Measurements from ENCODE around the gene GET4. TPM values are rescaled to one million over a fixed set of nuclear protein-coding genes. Genes with fewer than 3 reads are reported as not detected.

The GET4 gene
- total and polyA plus RNA-seq, 2 of the 4 experiments (the other 2 are of a cell fraction): 11.3 to 30.9 TPM

GRCh38 chr7:844514-844913 lies 31.8 kb upstream of the GET4 start:
- no peak overlapping the region for H3K4me2 ChIP-seq (ENCODE audit: low read depth, low read length)
- no peak for ATAC-seq (ENCODE audit: low read depth)
- no peak for TF ChIP-seq RCOR1 (IDR thresholded peaks at IDR 0.05; ENCODE audit: insufficient replicate concordance, low read length)
- no peak for TF ChIP-seq CHD1 (IDR thresholded peaks at IDR 0.05; ENCODE audit: low read depth, low read length)
- TF ChIP-seq USF2 (IDR thresholded peaks at IDR 0.05; ENCODE audit: low read depth, low read length): no peak
- TF ChIP-seq ELK1 (IDR thresholded peaks at IDR 0.05; ENCODE audit: borderline replicate concordance, low read depth, low read length): no peak
- TF ChIP-seq RAD21 (IDR thresholded peaks at IDR 0.05; ENCODE audit: low read length): no peak
- no peak for TF ChIP-seq BHLHE40 (IDR thresholded peaks at IDR 0.05; ENCODE audit: low read depth, low read length)
- no peak for TF ChIP-seq MAFK (IDR thresholded peaks at IDR 0.05; ENCODE audit: low read depth, low read length)
- TF ChIP-seq POLR2A (IDR thresholded peaks at IDR 0.05; ENCODE audit: low read depth, low read length): no peak
- TF ChIP-seq MAZ (IDR thresholded peaks at IDR 0.05; ENCODE audit: borderline replicate concordance, low read depth, low read length): no peak
- TF ChIP-seq FOS (IDR thresholded peaks at IDR 0.05; ENCODE audit: low read depth, low read length): no peak
- no peak for TF ChIP-seq MXI1 (IDR thresholded peaks at IDR 0.05; ENCODE audit: borderline replicate concordance, low read depth, low read length)
- TF ChIP-seq CTCF (conservative IDR thresholded peaks at IDR 0.05; ENCODE audit: low read depth, low read length): no peak
- TF ChIP-seq CEBPB (IDR thresholded peaks at IDR 0.05; ENCODE audit: low read depth, low read length): no peak
- TF ChIP-seq SMC3 (IDR thresholded peaks at IDR 0.05; ENCODE audit: low read depth, low read length): no peak
- no peak for TF ChIP-seq RFX5 (IDR thresholded peaks at IDR 0.05; ENCODE audit: low read depth, low read length)
- TF ChIP-seq NFE2L2 (IDR thresholded peaks at IDR 0.05; ENCODE audit: low read depth, low read length): no peak
- H3K79me1 ChIP-seq (ENCODE audit: low read depth in 1 of 2, low read length in 2 of 2): peaks cover 28 to 59% of the 10 kb centered on the region in 2 experiments
- H4K91ac ChIP-seq (ENCODE audit: insufficient read depth, low read depth, low read length): no peak overlapping the region
- DNase-seq: no peak
- no peak overlapping the region for H3K4me3 ChIP-seq (ENCODE audit: insufficient read depth, low read depth, low read length)
- 86% methylated on average over 1 of the region's 15 CpGs; no CpG with 5 or more reads in 1 of the 2 experiments for WGBS, 2 experiments (ENCODE audit: extremely low coverage in 2 of 2, insufficient read length in 1 of 2)
- peak overlapping the region; percentile 11 for H2AFZ ChIP-seq (replicated peaks; ENCODE audit: low read length, poor library complexity)
- no peaks in the 10 kb centered on the region for H3K9me3 ChIP-seq (ENCODE audit: control insufficient read depth, insufficient read depth, low read length)
- H2BK15ac ChIP-seq (ENCODE audit: low read depth, low read length): no peak overlapping the region
- dilution Hi-C loops (cut with HindIII; ENCODE audit: low sequenced_read_pairs, unreplicated experiment): no loop called here
- H3K4ac ChIP-seq (ENCODE audit: low read depth, low read length): no peak overlapping the region
- intact Hi-C loops (cut with micrococcal nuclease): no loop called here
- H3K27me3 ChIP-seq (ENCODE audit: control insufficient read depth, insufficient read depth, low read length): no peaks in the 10 kb centered on the region
- H4K8ac ChIP-seq (ENCODE audit: low read depth in 2 of 2, low read length in 2 of 2): no peak overlapping the region
- H3K14ac ChIP-seq (replicated peaks; ENCODE audit: low read depth, low read length): no peak overlapping the region
- no peak overlapping the region for H3K23ac ChIP-seq (ENCODE audit: low read depth, low read length)
- peaks cover 15% of the 10 kb centered on the region; the same call in 1 of the 2 replicates for H4K20me1 ChIP-seq (ENCODE audit: insufficient read depth, low read length)
- no peak overlapping the region for H2BK20ac ChIP-seq (ENCODE audit: low read depth, low read length)
- peak overlapping the region; percentile 58 for H2AK9ac ChIP-seq (replicated peaks; ENCODE audit: low read depth, low read length, poor library complexity)
- H3K9me1 ChIP-seq (ENCODE audit: insufficient read depth, low read length): peaks cover 4% of the 10 kb centered on the region
- no peak overlapping the region for H3K56ac ChIP-seq (ENCODE audit: extremely low read depth, insufficient read depth, low read length)
- CTCF ChIA-PET: no interaction called here
- H2AK5ac ChIP-seq (ENCODE audit: low read depth, low read length): no peak overlapping the region
- in situ Hi-C loops (cut with MboI; ENCODE audit: low sequenced_read_pairs): no loop called here
- no peak overlapping the region for H4K5ac ChIP-seq (ENCODE audit: low read depth, low read length)
- H3K36me3 ChIP-seq (ENCODE audit: control insufficient read depth, insufficient read depth, low read length): peaks cover 44% of the 10 kb centered on the region
- no peak overlapping the region for H3K9ac ChIP-seq (ENCODE audit: low read depth, low read length)
- H2BK5ac ChIP-seq (ENCODE audit: low read depth, low read length, poor library complexity, severe bottlenecking): no peak overlapping the region
- H3K18ac ChIP-seq (ENCODE audit: low read depth, low read length): no peak overlapping the region
- peaks cover 5% of the 10 kb centered on the region; the same call in 1 of the 2 replicates for H3K4me1 ChIP-seq (ENCODE audit: control insufficient read depth, insufficient read depth, low read length)
- no peak overlapping the region for H3K27ac ChIP-seq (ENCODE audit: insufficient read depth, low read length)
- H2BK120ac ChIP-seq (ENCODE audit: low read depth, low read length): no peak overlapping the region
- BruUV-seq (replicated peaks): no TSS peak
- POLR2A ChIA-PET (ENCODE audit: unreplicated experiment): no interaction called here

Measured in IMR-90 (cell line).